SK-N-SH (cell line): ENCODE results near the gene PRKN.

Source experiments
- CTCF ChIP-seq: fragments of 200-600 bp; sonication (generic); IDR thresholded peaks from 2 replicates; pipeline ENCODE4 v1.6.1; 2017; ENCODE audit warnings: antibody characterized with exemption, mild to moderate bottlenecking, moderate library complexity
- EP300 ChIP-seq, 2 experiments: IDR thresholded peaks; 2 replicates each; pipeline versions ENCODE4 v1.4.0 to v1.6.1; 2012; ENCODE audit warnings: borderline replicate concordance in 1 of 2, low read depth in 1 of 2, low read length in 1 of 2
- FOXM1 ChIP-seq: IDR thresholded peaks from 2 replicates; pipeline ENCODE4 v1.4.0; 2012; ENCODE audit warnings: low read depth, mild to moderate bottlenecking
- MEF2A ChIP-seq: IDR thresholded peaks from 2 replicates; pipeline ENCODE4 v1.4.0; 2012; ENCODE audit warnings: low read depth, borderline replicate concordance
- RAD21 ChIP-seq: IDR thresholded peaks from 2 replicates; pipeline ENCODE4 v1.6.1; 2012; ENCODE audit warnings: mild to moderate bottlenecking, low read length
- RCOR1 ChIP-seq: fragments of 150-350 bp; IDR thresholded peaks from 2 replicates; pipeline ENCODE4 v1.6.1; 2017; ENCODE audit warnings: antibody characterized with exemption, low read length
- REST ChIP-seq: IDR thresholded peaks from 2 replicates; pipeline ENCODE4 v1.6.1; 2012; ENCODE audit warnings: mild to moderate bottlenecking, low read depth, low read length, moderate library complexity
- TAF1 ChIP-seq: IDR thresholded peaks from 2 replicates; pipeline ENCODE4 v1.6.1; 2012; ENCODE audit warnings: low read depth, mild to moderate bottlenecking, low read length, moderate library complexity, borderline replicate concordance
- TEAD4 ChIP-seq: IDR thresholded peaks from 2 replicates; pipeline ENCODE4 v1.4.0; 2012; ENCODE audit warnings: mild to moderate bottlenecking, borderline replicate concordance; ENCODE audit not compliant: insufficient read depth
- YY1 ChIP-seq: IDR thresholded peaks from 2 replicates; pipeline ENCODE4 v1.4.0; 2012; ENCODE audit warnings: low read depth, mild to moderate bottlenecking

- TF ChIP-seq TEAD4, result no peak
- TF ChIP-seq CTCF, result no peak
- TF ChIP-seq TAF1, result no peak
- no peak for TF ChIP-seq RCOR1
- TF ChIP-seq YY1, result no peak
- no peak for TF ChIP-seq MEF2A
- no peak for TF ChIP-seq REST
- no peak for TF ChIP-seq EP300 (IDR thresholded peaks at IDR 0.05; ENCODE audit: borderline replicate concordance in 1 of 2, low read depth in 1 of 2, low read length in 1 of 2)
- no peak for TF ChIP-seq RAD21
- no peak for TF ChIP-seq FOXM1
These were observed 1318.2 kb downstream of the PRKN start for GRCh38 chr6:161409353-161409752.
